Measurements from ENCODE around the gene KRT2.

GRCh38 chr12:52662918-52663229 is 10.9 kb upstream of the KRT2 start:
- TF ChIP-seq SUZ12 (IDR thresholded peaks at IDR 0.05; ENCODE audit: extremely low read depth, insufficient read depth, insufficient read length) (no peak), YY1 (IDR thresholded peaks at IDR 0.05; ENCODE audit: insufficient read depth, insufficient read length) (no peak), ZNF274 (IDR thresholded peaks at IDR 0.05; ENCODE audit: low read depth, low read length) (no peak)
